A549 (cell line): ENCODE measurements around the gene TRAF3. TPM values are rescaled to one million over a fixed set of nuclear protein-coding genes. Genes with fewer than 3 reads are reported as not detected.

Experiments used
- ATAC-seq, 2 experiments: fragments of 200-7000 bp in 1 of 2; fragments of >200 bp in 1 of 2; cut with Nextera tagmentation in 1 of 2; cut with Tn5 transposase in 1 of 2; 3 replicates each; pipeline versions ENCODE4 v1.8.0 to v1.9.1; 2018 to 2020; ENCODE audit warnings: mild to moderate bottlenecking in 1 of 2, moderate library complexity in 1 of 2
- CTCF ChIA-PET: fragments of 300-600 bp; sonication (Branson Sonifier 250); formaldehyde crosslinking; extraction: SDS; loops from one replicate; lab custom pipeline; 2021; ENCODE audit warnings: antibody characterized with exemption, inconsistent platforms; lab: Yijun Ruan, JAX
- POLR2A ChIA-PET: fragments of 350-600 bp; formaldehyde crosslinking; extraction: SDS; loops from one replicate; lab custom pipeline; 2021; ENCODE audit warnings: antibody characterized with exemption, inconsistent platforms; lab: Yijun Ruan, JAX
- DNase-seq, 2 experiments: peaks; one replicate each; pipeline versions ENCODE4 v3.0.0 to v3.0.0-alpha.2; 2011 to 2016; ENCODE audit warnings: low read depth in 1 of 2, low spot score in 1 of 2
- FAIRE-seq: peaks from 2 replicates; lab custom pipeline; 2011; peaks lifted over from hg19 to GRCh38; lab: Jason Lieb, UNC
- H3K27ac ChIP-seq, 2 experiments: fragments of >200 bp; sonication (Bioruptor Twin); formaldehyde crosslinking; 3 replicates each; pipeline ENCODE4 v1.5.1; 2016 to 2017
- H3K4me1 ChIP-seq: fragments of >200 bp; sonication (Bioruptor Twin); formaldehyde crosslinking; 3 replicates; pipeline ENCODE4 v1.6.1; 2016
- H3K4me2 ChIP-seq: fragments of >200 bp; sonication (Bioruptor Twin); formaldehyde crosslinking; 3 replicates; pipeline ENCODE4 v1.6.1; 2016
- H3K4me3 ChIP-seq: fragments of >200 bp; sonication (Bioruptor Twin); formaldehyde crosslinking; 3 replicates; pipeline ENCODE4 v1.5.1; 2016
- H3K9me3 ChIP-seq: fragments of >200 bp; sonication (Bioruptor Twin); formaldehyde crosslinking; 3 replicates; pipeline ENCODE4 v1.6.1; 2016
- BHLHE40 ChIP-seq: IDR thresholded peaks from 2 replicates; pipeline ENCODE4 v1.6.1; 2012; ENCODE audit warnings: low read depth, low read length, inconsistent platforms
- CBX2 ChIP-seq: fragments of 200-600 bp; sonication (generic); IDR thresholded peaks from 2 replicates; pipeline ENCODE4 v1.6.1; 2016; ENCODE audit warnings: low read depth, mild to moderate bottlenecking, borderline replicate concordance
- CHD2 ChIP-seq: fragments of 150-350 bp; IDR thresholded peaks from 2 replicates; pipeline ENCODE4 v1.6.1; 2014; ENCODE audit warnings: low read length; ENCODE audit not compliant: partially characterized antibody
- EHF ChIP-seq: fragments of 250-450 bp; sonication (Bioruptor Pico); IDR thresholded peaks from 2 replicates; pipeline ENCODE4 v1.5.0; 2020; ENCODE audit warnings: mild to moderate bottlenecking
- EHMT2 ChIP-seq: fragments of 200-600 bp; sonication (generic); IDR thresholded peaks from 2 replicates; pipeline ENCODE4 v1.6.1; 2016; ENCODE audit warnings: antibody characterized with exemption, low read depth, mild to moderate bottlenecking, moderate library complexity
- ESRRA ChIP-seq: fragments of 150-350 bp; IDR thresholded peaks from 2 replicates; pipeline ENCODE4 v1.6.1; 2014; ENCODE audit warnings: mild to moderate bottlenecking, low read length, borderline replicate concordance
- FOSB ChIP-seq: fragments of 250-450 bp; sonication (Bioruptor Pico); IDR thresholded peaks from 2 replicates; pipeline ENCODE4 v1.5.0; 2020; ENCODE audit warnings: mild to moderate bottlenecking, moderate library complexity
- HOXA7 ChIP-seq: fragments of 250-450 bp; sonication (Bioruptor Pico); IDR thresholded peaks from 2 replicates; pipeline ENCODE4 v1.5.0; 2020; ENCODE audit warnings: mild to moderate bottlenecking, moderate library complexity
- HOXB5 ChIP-seq: fragments of 250-450 bp; sonication (Bioruptor Pico); IDR thresholded peaks from 2 replicates; pipeline ENCODE4 v1.5.0; 2020; ENCODE audit warnings: mild to moderate bottlenecking, moderate library complexity
- KDM5A ChIP-seq: fragments of 200-600 bp; sonication (generic); IDR thresholded peaks from 2 replicates; pipeline ENCODE4 v1.6.1; 2016; ENCODE audit warnings: antibody characterized with exemption, mild to moderate bottlenecking
- MAFK ChIP-seq: fragments of 450-650 bp; IDR thresholded peaks from 2 replicates; pipeline ENCODE4 v1.6.1; 2014; ENCODE audit not compliant: partially characterized antibody
- MYC ChIP-seq: IDR thresholded peaks from 2 replicates; pipeline ENCODE4 v1.6.1; 2012; ENCODE audit warnings: mild to moderate bottlenecking, inconsistent platforms, low read length, improper control_type of control experiment, borderline replicate concordance
- POLR2AphosphoS2 ChIP-seq: conservative IDR thresholded peaks from 2 replicates; pipeline ENCODE4 v1.6.1; 2012; ENCODE audit warnings: low read length, improper control_type of control experiment, inconsistent platforms
- RARB ChIP-seq: fragments of 250-450 bp; sonication (Bioruptor Pico); IDR thresholded peaks from 2 replicates; pipeline ENCODE4 v1.8.0; 2021; ENCODE audit warnings: mild to moderate bottlenecking, moderate library complexity
- SMC3 ChIP-seq: fragments of >200 bp; sonication (Bioruptor Twin); formaldehyde crosslinking; IDR thresholded peaks from 3 replicates; pipeline ENCODE4 v1.6.1; 2018; ENCODE audit warnings: inconsistent platforms
- SREBF2 ChIP-seq: fragments of 450-650 bp; IDR thresholded peaks from 2 replicates; pipeline ENCODE4 v1.6.1; 2014; ENCODE audit warnings: mild to moderate bottlenecking, moderate library complexity
- TFCP2L1 ChIP-seq: fragments of 250-450 bp; sonication (Bioruptor Pico); IDR thresholded peaks from 2 replicates; pipeline ENCODE4 v1.5.0; 2021; ENCODE audit warnings: mild to moderate bottlenecking
- TP53 ChIP-seq: fragments of 250-450 bp; sonication (Bioruptor Pico); IDR thresholded peaks from 2 replicates; pipeline ENCODE4 v1.5.0; 2021; ENCODE audit warnings: mild to moderate bottlenecking, moderate library complexity
- USF2 ChIP-seq: fragments of 450-650 bp; IDR thresholded peaks from 2 replicates; pipeline ENCODE4 v1.6.1; 2014; ENCODE audit warnings: antibody characterized with exemption
- ZNF302 ChIP-seq: fragments of 250-450 bp; sonication (Bioruptor Pico); IDR thresholded peaks from 2 replicates; pipeline ENCODE4 v1.9.0; 2021; ENCODE audit warnings: inconsistent platforms, mild to moderate bottlenecking, moderate library complexity
- ZSCAN20 ChIP-seq: fragments of 250-450 bp; sonication (Bioruptor Pico); IDR thresholded peaks from 2 replicates; pipeline ENCODE4 v1.8.0; 2022; ENCODE audit warnings: mild to moderate bottlenecking, moderate library complexity
- WGBS: methylation state at CpG from one replicate; pipeline ENCODE4 v1.1.6; 2017; ENCODE audit errors: missing lambda C conversion rate; 5-methylcytosine and 5-hydroxymethylcytosine counted together
- polyA plus RNA-seq, 4 experiments: library from polyadenylated mRNA; depleted of rRNA in 3 of 4; stranded (reverse); fragments of >200 nt; fragmentation: RNase III in 1 of 4; extraction: RNeasy Plus Mini Kit Qiagen cat#74134 plus additional on column Dnase treatment in 1 of 4; gene quantifications; 2 replicates in 3 of 4; 3 replicates in 1 of 4; pipeline ENCODE4 v1.2.3, GENCODE V29; 2011 to 2017
- TF ChIP-seq, protein P1 (sequence below): fragments of >200 bp; sonication (Bioruptor Twin); formaldehyde crosslinking; IDR thresholded peaks from 3 replicates; pipeline ENCODE4 v1.5.1; 2016
- TF ChIP-seq, protein P2 (sequence below): fragments of 150-350 bp; IDR thresholded peaks from 2 replicates; pipeline ENCODE4 v1.6.1; 2014; ENCODE audit warnings: low read depth, mild to moderate bottlenecking, low read length
- TF ChIP-seq, protein P3 (sequence below): IDR thresholded peaks from 2 replicates; pipeline ENCODE4 v1.6.1; 2012; ENCODE audit warnings: low read depth, borderline replicate concordance
- TF ChIP-seq, protein P4 (sequence below): IDR thresholded peaks from 2 replicates; pipeline ENCODE4 v1.6.1; 2012

The TRAF3 gene
- polyA plus RNA-seq, 2 of the 4 experiments (the other 2 are of a cell fraction) = 20.2 to 25.5 TPM

- ATAC-seq (no peak), FAIRE-seq (no peak), DNase-seq (no peak)
- ChIA-PET POLR2A (no interaction called here), CTCF (interaction anchor here (0.7 to 1.6 kb wide), 5 partner anchors 9 to 608 kb away, joined by 3 to 7 read pairs (median 3); no protein-coding TSS in a partner anchor)
- H3K4me1 ChIP-seq = peaks cover 18% of the 10 kb centered on the region; the same call in 2 of the 3 replicates
- H3K4me2 ChIP-seq = no peak overlapping the region
- no peak overlapping the region for H3K27ac ChIP-seq
- no peaks in the 10 kb centered on the region for H3K9me3 ChIP-seq
- WGBS = 89% methylated on average over 7 of the region's 7 CpGs
- no peak overlapping the region for H3K4me3 ChIP-seq
- TF ChIP-seq, protein P1, sequence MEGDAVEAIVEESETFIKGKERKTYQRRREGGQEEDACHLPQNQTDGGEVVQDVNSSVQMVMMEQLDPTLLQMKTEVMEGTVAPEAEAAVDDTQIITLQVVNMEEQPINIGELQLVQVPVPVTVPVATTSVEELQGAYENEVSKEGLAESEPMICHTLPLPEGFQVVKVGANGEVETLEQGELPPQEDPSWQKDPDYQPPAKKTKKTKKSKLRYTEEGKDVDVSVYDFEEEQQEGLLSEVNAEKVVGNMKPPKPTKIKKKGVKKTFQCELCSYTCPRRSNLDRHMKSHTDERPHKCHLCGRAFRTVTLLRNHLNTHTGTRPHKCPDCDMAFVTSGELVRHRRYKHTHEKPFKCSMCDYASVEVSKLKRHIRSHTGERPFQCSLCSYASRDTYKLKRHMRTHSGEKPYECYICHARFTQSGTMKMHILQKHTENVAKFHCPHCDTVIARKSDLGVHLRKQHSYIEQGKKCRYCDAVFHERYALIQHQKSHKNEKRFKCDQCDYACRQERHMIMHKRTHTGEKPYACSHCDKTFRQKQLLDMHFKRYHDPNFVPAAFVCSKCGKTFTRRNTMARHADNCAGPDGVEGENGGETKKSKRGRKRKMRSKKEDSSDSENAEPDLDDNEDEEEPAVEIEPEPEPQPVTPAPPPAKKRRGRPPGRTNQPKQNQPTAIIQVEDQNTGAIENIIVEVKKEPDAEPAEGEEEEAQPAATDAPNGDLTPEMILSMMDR = no peak
- TF ChIP-seq, protein P2, sequence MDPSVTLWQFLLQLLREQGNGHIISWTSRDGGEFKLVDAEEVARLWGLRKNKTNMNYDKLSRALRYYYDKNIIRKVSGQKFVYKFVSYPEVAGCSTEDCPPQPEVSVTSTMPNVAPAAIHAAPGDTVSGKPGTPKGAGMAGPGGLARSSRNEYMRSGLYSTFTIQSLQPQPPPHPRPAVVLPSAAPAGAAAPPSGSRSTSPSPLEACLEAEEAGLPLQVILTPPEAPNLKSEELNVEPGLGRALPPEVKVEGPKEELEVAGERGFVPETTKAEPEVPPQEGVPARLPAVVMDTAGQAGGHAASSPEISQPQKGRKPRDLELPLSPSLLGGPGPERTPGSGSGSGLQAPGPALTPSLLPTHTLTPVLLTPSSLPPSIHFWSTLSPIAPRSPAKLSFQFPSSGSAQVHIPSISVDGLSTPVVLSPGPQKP = no peak
- TF ChIP-seq FOSB (no peak), BHLHE40 (no peak), ZSCAN20 (CRISPR knock-in tag) (no peak), RARB (CRISPR knock-in tag) (no peak), USF2 (no peak), KDM5A (no peak), HOXA7 (no peak), SREBF2 (no peak), ZNF302 (no peak), SMC3 (no peak), CHD2 (no peak), EHF (CRISPR knock-in tag) (no peak)
- TF ChIP-seq, protein P3, sequence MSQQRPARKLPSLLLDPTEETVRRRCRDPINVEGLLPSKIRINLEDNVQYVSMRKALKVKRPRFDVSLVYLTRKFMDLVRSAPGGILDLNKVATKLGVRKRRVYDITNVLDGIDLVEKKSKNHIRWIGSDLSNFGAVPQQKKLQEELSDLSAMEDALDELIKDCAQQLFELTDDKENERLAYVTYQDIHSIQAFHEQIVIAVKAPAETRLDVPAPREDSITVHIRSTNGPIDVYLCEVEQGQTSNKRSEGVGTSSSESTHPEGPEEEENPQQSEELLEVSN = no peak
Measured at GRCh38 chr14:102782974-102783373, 5.7 kb downstream of the TRAF3 start.

DNA sequence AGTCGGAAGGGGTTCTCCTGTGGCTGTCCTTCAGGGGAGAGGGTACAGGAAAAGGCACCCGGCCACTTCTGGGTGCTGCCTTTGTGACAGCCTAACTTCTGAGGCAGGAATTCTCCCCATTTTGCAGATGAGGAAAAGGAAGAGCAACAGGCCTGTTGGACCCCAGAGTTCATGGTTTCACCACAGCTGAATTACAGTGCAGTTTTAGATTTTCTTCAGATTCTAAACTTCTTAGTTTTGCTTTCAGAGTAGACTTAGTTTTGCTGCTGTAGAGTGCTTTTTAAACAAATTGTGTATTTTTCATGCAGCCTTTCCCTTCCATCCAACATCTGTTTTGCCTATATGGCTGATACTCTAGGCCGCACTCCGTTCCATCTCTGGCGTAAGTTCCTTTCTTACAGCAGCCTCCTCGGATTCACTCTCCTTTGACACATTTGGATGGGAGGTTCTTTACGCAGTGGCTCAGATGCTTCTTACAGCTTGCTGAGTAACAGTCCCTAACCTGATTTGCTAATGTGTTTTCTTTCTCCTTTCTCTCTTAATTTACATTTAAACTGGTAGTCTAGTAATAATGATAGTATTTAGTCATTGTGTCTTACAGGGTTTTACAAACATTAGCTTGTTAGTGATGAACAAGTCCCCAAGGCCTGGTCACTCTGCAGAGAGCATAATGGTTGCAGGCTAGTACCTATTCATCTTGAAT is 7.8 kb downstream of the TRAF3 start:
- WGBS = 92% methylated on average over 7 of the region's 7 CpGs
- Histone ChIP-seq H3K4me2 (no peak overlapping the region), H3K27ac (no peak overlapping the region), H3K4me1 (peaks cover 9% of the 10 kb centered on the region; the same call in 1 of the 3 replicates), H3K4me3 (no peak overlapping the region), H3K9me3 (no peaks in the 10 kb centered on the region)
- no peak for TF ChIP-seq EHMT2
- no peak for TF ChIP-seq ESRRA
- no peak for TF ChIP-seq TP53
- no peak for TF ChIP-seq MAFK
- TF ChIP-seq TFCP2L1 (CRISPR knock-in tag) = no peak
- no peak for TF ChIP-seq CBX2
- no peak for TF ChIP-seq FOSB
- TF ChIP-seq USF2 = no peak
- TF ChIP-seq POLR2AphosphoS2 = no peak
- TF ChIP-seq, protein P4, sequence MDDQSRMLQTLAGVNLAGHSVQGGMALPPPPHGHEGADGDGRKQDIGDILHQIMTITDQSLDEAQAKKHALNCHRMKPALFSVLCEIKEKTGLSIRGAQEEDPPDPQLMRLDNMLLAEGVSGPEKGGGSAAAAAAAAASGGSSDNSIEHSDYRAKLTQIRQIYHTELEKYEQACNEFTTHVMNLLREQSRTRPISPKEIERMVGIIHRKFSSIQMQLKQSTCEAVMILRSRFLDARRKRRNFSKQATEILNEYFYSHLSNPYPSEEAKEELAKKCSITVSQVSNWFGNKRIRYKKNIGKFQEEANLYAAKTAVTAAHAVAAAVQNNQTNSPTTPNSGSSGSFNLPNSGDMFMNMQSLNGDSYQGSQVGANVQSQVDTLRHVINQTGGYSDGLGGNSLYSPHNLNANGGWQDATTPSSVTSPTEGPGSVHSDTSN = no peak
- TF ChIP-seq RARB (CRISPR knock-in tag) = no peak
- TF ChIP-seq EHF (CRISPR knock-in tag) = no peak
- TF ChIP-seq HOXB5 (CRISPR knock-in tag) = no peak
- no peak for TF ChIP-seq MYC
- FAIRE-seq (no peak), ATAC-seq (0 out of 6 replicates have a peak, but pooled peaks of 1 of the 2 experiments have one; percentile 14), DNase-seq (no peak)
- ChIA-PET CTCF (interaction anchor here (0.6 to 1.7 kb wide), 9 partner anchors 10 to 226 kb away, joined by 3 to 6 read pairs (median 3); no protein-coding TSS in a partner anchor), POLR2A (no interaction called here)
